CD4-positive, alpha-beta T cell treated with Interleukin-10 for 1 hour (primary cell): Measurements from ENCODE around the gene PRRT3.

Source experiments
- DNase-seq: peaks from one replicate; pipeline ENCODE4 v3.0.0-alpha.2; 2020

PRRT3 gene

DNA sequence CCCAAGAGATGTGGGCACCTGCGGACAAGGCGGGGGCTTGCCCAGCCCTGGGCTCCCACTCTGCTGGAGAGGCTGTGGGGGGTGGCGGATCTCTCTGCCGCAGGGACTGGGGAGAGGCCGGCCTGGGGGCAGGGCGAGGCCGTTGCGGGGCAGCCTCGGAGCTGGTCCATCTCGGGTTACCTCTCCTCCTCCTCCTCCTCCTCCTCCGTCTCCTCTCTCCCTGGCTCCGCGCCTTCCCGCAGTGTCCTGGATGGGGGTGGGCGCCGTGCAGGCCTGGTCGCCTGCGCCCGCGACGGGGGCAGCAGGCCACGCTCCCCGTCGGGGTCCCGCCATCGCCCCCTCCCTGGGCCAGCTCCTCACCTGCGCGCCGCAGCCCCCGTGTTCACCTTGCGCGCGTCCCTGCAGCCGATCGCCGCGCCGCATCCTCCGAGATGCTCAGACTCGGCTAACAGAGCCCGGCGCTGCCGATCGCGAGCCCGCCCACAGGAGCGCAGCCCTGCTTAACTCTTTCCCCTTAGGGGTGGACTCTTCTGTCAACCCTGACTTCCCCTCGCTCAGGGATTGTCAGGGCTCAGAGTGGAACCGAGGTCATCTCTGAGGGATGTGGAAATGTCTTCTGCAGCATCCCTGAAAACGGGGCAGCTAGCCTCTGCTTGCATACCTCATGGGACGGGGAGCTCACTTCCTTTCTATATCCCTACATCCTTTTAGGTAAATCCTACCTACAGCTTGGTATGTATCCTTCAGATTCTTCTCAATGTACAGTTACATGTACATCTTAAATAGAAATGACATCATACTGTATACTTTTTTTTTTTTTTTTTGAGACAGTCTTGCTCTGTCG is at the start of gene PRRT3:
Gene PRRT3, minus strand, starts transcription at position 447 of the 844 bp plus-strand sequence. CDS start 2,293 bp downstream, outside the sequence.
- DNase-seq = peak; percentile 59

DNA sequence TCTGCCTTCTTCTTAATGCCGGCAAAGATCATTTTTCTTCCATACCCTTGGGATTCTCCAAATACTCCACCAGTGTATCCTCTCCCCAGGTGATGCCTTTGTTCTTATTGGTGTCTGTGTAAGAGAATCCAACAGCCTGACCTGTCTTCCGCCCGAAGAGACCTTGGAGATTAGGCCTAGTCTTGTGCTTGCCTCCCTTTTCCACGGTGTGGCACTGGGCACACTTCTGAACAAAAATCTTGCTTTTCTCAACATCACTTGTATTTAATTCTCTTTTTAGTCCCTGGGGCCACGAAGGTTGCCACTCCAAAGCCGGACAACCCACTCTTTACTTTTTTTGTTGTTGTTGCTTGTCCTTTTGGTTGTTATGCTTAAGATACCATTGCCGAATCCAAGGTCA is 48.5 kb upstream of the PRRT3 start:
- DNase-seq = no peak

DNA sequence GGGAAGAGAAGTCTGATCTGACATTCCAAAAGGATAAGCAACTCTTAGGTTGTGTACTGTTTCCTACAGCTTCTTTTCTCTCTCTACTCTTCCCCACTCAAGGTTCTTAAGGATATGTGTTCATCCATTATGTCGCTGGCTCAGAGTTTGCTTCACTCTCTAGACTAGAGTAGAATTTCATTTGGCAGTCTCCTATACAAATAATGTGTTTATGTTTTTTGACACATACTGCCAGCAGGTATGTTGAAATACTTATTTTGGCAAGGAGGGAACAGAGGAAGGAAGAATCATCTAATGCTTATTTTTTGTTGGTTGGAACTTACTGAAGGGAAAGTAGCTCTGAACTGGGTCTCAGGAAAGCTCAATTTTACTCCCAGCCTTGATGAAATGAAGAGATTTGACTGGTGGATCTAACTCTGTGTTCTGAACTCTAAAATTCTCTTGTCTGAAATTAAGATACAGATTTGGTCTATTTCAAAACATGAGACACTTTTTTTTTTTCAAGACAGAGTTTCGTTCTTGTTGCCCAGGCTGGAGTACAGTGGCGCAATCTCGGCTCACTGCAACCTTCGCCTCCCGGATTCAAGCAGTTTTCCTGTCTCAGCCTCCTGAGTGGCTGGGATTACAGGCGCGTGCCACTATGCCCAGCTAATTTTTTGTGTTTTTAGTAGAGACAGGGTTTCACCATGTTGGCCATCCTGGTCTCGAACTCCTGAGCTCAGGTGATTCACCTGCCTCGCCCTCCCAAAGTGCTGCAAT is 42.1 kb upstream of the PRRT3 start:
- DNase-seq = no peak

DNA sequence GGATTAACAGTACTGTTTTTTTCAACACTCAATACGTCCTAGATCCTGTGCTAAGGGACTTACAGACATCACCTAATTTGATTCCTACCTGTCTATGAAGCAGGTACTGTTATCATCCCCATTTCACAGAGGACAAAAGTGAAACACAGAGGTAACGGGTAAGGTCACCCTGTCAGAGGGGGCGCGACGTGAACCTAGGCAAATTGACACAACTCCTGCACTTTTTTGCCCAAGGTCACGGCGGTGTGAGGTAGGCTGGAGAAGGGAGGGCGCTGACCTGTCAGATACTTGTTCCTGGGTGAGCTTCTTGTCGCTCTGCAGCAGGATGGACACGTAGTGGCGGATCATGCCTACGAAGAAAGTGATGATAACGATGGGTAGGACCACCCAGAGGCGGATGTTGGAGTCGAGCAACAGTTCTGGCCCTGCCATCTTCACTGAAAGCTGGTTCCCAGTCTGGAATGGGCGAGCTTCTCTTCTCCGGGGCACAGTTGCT is 34.1 kb upstream of the PRRT3 start:
- DNase-seq = no peak

DNA sequence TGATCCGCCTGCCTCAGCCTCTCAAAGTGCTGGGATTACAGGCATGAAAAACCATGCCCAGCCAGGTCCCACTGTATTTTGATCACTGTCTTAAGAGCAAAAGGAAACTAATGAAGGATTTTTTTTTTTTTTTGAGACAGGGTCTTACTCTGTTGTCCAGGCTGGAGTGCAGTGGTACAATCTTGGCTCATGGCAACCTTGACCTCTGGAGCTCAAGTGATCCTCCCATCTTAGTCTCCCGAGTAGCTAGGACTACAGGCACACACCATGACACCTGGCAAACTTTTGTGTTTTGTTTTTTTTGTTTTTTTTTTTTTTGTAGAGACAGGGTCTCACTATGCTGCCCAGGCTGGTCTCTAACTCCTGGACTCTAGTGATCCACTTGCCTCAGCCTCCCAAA is 28.0 kb upstream of the PRRT3 start:
- no peak for DNase-seq

DNA sequence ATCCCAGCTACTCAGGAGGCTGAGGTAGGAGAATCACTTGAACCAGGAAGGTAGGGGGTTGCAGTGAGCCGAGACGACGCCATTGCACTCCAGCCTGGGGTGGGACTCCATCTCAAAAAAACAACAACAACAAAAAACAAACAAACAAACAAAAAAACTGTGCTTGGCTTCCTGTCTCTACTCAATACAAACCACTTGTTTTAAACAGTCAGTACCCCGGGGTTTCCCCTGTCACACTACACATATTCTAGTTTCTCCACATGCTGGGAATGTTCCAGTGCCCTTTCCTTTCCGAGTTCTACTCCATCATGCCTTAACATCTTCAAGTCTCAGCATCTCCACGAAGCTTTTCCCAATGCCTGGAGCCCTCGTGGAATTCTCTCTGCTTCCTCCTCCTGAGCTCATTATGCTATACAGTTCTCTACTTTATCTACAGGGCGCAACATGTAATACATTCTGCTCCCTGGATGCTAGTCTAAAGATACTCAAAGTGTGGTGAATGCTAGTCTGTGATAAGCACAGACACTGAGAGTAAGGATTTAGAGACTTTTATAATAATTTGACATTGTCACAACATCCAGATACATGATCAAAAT is 26.6 kb upstream of the PRRT3 start:
- DNase-seq = no peak

DNA sequence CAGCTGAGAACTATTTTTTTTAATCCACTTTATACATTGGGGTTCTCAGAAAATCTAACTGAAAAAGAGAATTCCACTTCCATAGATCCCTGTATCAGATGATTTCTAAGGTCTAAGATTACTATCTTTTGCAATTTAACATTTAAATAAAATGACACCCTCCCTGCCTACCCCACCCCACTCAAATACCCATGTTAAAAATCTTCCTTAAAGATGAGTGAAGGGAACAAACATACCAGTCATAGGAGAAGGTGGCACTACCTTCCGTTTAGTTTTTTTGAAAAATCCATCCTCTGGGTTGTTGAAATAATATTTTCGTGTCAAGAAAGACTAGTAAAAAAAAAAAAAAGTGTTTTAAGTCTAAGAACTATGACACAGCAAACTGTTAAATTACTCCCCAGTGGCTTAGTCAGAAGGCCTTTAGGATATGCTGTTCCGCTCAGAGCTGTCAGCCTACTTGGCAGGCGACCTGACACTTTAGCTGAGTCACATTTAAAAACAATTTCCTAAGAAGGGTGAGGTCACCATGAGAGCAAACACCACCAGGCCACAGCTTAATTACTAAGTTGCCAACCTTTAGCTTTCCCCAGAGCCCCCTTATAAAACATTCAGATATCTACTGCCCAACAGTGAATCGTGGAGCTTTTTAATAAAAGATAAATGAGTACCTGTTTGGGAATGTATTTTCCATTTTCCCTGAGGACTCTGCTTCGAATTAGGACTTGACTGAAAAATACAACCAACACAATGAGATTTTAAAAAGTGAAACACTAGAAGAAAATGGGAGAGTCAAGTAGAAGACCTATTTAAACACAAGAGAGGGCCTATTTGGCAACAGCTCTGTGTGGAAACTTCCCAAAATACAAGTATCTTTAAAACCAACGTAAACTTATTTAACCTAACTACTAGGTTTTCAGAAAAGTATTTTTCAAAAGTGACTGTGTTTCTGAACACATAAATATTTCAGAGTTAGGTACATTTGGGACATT is 24.8 kb upstream of the PRRT3 start:
- DNase-seq = no peak

DNA sequence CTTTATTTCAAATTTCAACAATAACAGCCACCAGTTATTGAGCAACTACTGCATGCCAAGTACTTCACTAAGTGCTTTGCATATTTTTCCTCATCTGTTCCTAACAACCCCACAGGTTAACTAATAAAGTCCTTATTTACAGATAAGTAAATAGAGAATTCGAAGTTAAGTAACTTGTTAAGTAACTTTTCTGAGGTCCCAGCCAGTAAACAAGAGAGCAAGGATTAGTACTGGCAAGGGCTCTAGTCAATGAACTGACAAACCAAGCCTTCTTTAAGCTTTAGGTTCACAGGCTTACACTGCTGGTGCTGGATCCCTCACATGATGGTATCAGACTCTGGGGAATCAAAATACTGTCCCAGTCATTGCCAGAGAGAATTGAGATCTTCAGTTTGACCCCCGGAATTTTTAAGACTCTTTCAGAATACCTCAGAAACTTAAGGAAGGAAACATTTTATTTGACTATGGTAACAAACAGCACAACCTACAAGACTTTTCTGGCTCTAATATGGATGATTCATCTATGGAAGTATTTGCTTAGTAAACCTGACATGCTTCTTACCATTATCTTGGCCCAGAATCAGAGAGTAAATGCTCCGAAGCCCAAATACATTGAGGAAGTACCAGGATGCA is 17.9 kb upstream of the PRRT3 start:
- no peak for DNase-seq

DNA sequence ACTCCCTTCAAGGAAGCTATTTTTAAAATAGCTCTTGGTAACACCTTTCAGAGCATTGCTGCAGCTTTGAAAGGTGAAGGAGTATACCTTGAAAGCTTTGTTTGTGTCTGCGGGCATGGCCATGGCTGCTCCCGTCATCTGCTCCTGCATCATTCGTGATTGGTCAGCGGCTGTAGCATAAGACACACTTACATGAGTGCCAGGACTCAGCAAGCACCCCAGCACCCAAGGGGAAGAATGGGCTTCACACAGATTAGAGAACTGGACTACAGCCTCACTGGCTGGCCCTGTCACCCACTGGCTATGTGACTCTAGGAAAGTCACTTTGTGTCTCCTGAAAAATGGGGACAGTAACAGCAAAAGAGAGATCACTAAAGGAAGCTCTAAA is 17.4 kb upstream of the PRRT3 start:
- DNase-seq = no peak

DNA sequence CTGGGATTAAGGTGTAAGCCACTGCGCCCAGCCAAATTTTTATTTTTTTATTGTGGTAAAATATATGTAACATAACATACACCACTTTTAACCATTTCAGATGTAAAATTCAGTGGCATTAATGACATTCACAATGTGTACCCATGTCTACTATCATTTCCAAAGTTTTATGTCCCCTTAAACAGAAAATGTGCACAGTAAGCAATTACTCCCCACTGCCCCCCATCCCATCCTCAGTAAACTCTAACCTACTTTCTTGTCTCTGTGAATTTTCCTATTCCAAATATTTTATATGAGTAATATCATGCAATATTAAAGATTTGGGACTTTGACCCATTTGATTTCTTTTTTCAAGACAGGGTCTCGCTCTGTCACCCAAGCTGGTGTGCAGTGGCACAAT is 14.6 kb upstream of the PRRT3 start:
- no peak for DNase-seq

DNA sequence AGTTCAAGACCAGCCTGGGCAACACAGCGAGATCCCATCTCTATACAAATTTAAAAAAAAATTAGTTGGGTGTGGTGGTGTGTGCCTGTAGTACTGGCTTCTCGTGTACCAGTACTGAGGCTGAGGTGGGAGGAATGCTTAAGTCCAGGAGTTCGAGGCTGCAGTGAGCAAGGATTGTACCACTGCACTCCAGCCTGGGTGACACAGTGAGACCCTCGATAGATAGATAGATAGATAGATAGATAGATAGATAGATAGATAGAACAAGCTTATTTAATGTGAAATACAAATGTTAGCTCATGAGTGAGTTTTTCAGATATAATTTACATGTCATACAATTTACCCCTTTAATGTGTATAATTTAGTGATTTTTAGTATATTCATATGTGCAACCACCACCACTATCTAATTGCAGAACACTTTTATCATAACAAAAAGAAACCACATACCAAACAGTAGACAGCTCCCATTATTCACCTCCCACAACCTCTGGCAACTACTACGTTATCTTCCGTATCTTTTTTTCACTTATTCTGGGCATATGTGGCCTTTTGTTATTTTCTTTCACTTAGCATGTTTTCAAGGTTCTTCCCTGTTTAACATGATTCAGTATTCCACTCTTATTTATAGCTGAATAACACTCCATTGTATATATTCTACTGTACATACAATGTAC is 13.1 kb upstream of the PRRT3 start:
- DNase-seq = no peak

DNA sequence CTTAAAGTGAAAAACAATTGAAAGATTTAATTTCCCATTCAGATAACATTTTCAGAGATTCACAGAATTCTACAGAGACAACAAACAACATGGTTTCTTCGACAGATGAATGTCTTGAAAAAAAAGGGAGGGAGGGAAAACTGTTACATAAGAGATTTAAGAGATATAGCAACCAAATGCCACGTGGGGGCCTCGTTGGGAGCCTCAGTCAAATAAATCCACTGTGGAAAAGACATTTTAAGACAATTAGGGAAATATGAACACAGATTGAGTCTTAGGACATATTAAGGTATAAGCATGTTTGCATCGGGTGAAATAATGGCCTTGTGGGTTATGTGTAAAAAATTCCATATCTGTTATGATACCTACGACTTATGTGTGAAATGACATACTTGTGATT is 5.0 kb upstream of the PRRT3 start:
- DNase-seq = no peak

DNA sequence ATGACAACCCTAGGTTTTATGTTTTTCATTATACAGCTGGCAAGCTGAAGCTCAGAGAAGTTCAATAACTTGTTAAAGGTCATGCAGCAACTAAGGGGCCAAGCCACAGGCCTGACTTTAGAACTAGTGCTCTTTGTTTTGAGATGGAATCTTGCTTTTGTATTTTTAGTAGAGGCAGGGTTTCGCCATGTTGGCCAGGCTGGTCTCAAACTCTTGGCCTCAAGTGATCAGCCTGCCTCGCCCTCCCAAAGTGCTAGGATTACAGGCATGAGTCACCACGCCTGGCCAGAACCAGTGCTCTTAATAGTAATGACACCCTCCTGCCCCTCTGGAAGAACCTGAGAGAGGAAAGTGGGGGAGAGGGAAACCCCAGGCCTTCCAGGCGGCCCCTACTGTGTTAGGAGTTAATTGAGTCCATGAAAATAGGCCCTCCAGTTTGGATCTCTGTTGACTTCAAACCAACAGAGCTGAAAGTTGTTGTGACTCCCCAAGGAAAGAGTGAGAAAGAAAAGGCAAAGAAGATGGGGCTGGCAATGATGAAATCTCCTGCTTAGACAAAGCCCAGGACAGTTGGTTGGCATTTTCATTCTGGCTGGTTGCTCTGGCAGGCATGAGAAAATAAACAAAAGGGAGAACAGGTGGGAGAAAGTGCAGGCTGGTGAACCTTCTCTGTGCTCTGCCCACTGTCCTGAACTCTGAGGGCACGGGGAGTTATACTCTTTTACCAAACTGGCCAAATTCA is 3.6 kb upstream of the PRRT3 start:
- DNase-seq = no peak

DNA sequence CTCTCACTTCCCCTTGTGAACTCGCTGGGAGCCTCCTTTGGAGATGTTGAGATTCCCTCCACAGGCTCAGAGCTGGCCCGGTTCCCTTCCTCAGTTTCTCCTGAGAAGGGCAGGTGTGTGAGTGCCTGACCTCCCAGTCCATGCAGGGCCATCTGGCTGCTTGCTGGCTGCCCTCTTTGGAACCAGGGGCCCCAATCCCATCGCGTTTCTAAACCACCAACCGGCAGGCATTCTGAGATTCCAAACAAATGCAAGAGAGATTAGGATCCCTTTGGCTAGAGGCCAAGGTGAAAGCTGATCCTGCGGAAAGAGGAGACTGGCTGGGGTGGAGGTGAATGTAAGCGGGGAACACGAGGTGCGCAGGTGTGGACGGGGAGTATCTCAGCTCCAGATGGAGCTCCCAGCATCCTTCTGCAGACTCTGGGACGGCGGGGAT is 2.9 kb upstream of the PRRT3 start:
- DNase-seq = no peak

DNA sequence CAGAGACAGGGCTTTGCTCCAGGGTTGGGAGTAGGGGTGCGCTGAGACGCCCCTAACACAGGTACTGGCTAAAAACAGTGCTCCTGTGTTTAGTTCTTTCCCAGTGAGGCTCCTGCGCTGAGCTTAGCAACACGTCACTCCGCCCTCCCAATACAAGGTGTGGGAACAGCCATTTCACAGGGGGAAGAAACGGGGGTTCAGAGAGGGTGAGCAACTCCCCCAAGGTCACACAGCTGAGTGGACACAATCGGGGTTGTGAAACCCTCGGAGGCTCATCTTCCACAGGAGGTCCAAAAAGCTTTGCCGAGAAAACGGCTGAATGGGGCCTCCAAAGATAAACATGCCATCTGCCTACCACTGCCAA is 628 bp downstream of the PRRT3 start:
- no peak for DNase-seq

DNA sequence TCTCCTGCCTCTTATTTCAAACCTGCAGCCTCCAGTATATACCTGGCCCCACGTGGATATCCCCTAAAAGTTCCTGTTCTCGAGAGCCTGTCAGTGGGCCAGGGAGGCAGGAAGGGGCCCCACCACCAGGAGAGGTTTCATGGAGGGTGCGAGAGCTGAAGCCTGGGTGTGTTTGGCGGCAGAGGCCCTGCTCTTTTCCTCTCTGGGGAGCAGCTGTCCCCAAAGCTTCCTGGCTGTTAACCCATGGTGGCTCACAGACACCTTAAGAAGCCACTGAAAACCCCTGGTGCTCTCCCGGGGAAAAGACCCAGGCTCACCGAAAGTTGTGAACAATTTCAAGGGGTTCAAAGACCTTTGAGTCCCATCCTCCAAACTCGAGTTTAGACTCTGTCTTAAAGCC is 1.1 kb downstream of the PRRT3 start:
- no peak for DNase-seq

DNA sequence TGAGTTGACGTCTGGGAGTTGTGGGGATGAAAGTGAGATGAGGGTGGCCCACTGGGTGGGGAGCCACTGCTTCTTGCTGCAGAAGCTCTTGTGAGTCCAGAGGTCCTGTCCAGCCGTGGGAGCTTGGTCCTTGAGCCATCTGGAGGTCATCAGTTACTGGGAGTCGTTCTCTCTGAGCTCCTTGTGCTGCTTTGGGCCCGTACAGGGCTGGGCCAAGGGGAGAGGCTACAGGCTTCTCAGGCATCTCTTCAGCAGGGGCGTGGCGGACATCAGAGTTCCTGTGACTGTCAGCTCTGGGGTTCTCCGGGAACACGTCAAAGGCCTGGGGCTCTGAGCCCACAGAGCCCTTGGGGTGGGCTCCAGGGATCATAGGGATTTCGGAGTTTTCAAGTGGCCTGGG is 2.6 kb downstream of the PRRT3 start:
- DNase-seq = no peak

DNA sequence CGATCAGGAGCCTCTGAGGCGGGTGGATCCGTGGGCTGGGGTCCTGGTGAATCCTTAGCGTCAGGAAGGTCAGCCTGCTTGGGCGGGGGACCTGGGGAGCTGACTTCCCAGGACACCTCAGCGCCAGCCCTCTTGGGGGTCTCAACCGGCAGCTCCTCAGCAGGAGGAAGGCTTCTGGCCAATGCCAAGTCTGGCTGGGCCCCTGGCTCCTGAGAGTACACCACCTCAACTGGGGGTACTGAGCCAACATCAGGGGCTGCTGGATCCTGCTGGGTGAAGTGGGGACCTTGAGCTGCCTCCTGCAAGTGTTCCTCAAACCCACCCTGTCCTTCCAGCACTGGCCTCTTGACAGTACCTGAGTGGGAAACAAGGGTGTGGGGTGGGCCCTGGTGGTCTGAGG is 3.1 kb downstream of the PRRT3 start:
- no peak for DNase-seq

DNA sequence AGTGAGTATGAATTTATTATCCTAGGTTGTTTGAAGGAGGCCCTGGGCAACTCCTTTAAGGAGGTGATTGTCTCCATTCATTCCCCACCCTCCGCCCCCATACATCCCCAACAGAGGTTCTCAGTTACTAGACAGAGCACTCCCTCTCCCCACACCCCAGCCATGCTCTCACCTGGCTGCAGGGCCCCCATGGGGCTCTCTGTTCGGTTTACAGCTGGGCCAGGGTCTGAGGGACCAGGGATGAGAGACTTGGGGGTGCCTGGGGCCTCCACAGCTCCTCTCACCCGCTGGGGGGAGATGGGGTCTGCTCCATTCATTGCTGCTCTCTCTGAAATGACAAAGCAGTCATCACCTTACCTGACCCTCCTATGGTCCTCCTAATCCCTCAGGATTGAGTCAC is 3.6 kb downstream of the PRRT3 start:
- DNase-seq = no peak
